H1 (cell line): ENCODE data around the gene MYOM3. TPM values are rescaled to one million over a fixed set of nuclear protein-coding genes. Genes with fewer than 3 reads are reported as not detected.
A peak's percentile ranks its signal among the peaks of the same experiment; 100 is the strongest.

Experiments used
- CTCF ChIA-PET: fragments of 300-600 bp; sonication (Branson Sonifier 250); formaldehyde crosslinking; loops from one replicate; lab custom pipeline; 2021; ENCODE audit not compliant: partially characterized antibody; lab: Charles Lee
- POLR2A ChIA-PET: fragments of 300-600 bp; sonication (Branson Sonifier 250); formaldehyde crosslinking; loops from one replicate; lab custom pipeline; 2021; ENCODE audit warnings: inconsistent platforms; ENCODE audit not compliant: partially characterized antibody; lab: Charles Lee
- DNase-seq, 2 experiments: peaks; one replicate each; pipeline versions ENCODE4 v3.0.0 to v3.0.0-alpha.2; 2010 to 2022; ENCODE audit warnings: low spot score in 2 of 2, low read depth in 1 of 2, mixed read lengths in 1 of 2
- FAIRE-seq: peaks from 2 replicates; lab custom pipeline; 2011; peaks lifted over from hg19 to GRCh38; lab: Jason Lieb, UNC
- H2AFZ ChIP-seq: 2 replicates; pipeline ENCODE4 v1.8.1; 2012; ENCODE audit warnings: low read length, inconsistent platforms
- H2AK5ac ChIP-seq: 2 replicates; pipeline ENCODE4 v1.6.1; 2013; ENCODE audit warnings: low read depth, low read length
- H2BK120ac ChIP-seq: replicated peaks from 2 replicates; pipeline ENCODE3; 2013; ENCODE audit warnings: low read depth, low read length, inconsistent platforms
- H2BK12ac ChIP-seq: 2 replicates; pipeline ENCODE4 v1.6.1; 2013; ENCODE audit warnings: low read depth, low read length
- H2BK15ac ChIP-seq: 2 replicates; pipeline ENCODE4 v1.6.1; 2013; ENCODE audit warnings: low read length
- H2BK20ac ChIP-seq: 2 replicates; pipeline ENCODE4 v1.6.1; 2013; ENCODE audit warnings: low read length
- H2BK5ac ChIP-seq: 2 replicates; pipeline ENCODE4 v1.6.1; 2013; ENCODE audit warnings: low read depth, low read length
- H3K14ac ChIP-seq: 2 replicates; pipeline ENCODE4 v1.6.1; 2013; ENCODE audit warnings: inconsistent platforms; ENCODE audit not compliant: insufficient read length
- H3K18ac ChIP-seq: 2 replicates; pipeline ENCODE4 v1.6.1; 2013; ENCODE audit warnings: low read length; ENCODE audit errors: extremely low read depth
- H3K23ac ChIP-seq: 2 replicates; pipeline ENCODE4 v1.6.1; 2013; ENCODE audit warnings: inconsistent platforms; ENCODE audit not compliant: insufficient read length
- H3K23me2 ChIP-seq: 2 replicates; pipeline ENCODE4 v1.6.1; 2013; ENCODE audit warnings: low read depth, low read length
- H3K27ac ChIP-seq: 2 replicates; pipeline ENCODE4 v1.6.1; 2011; ENCODE audit warnings: low read depth, low read length, inconsistent platforms
- H3K27me3 ChIP-seq, 4 experiments: replicated peaks in 1 of 4; 1 replicate in 1 of 4; 2 replicates in 3 of 4; pipeline versions ENCODE4 v1.6.1 to v1.8.1; 2011 to 2013; ENCODE audit warnings: low read length in 3 of 4, mild to moderate bottlenecking in 3 of 4, inconsistent platforms in 2 of 4, mixed read lengths in 2 of 4, moderate library complexity in 1 of 4; ENCODE audit not compliant: control insufficient read depth in 3 of 4, insufficient read depth in 3 of 4; ENCODE audit errors: extremely low read depth in 1 of 4
- H3K36me3 ChIP-seq, 4 experiments: 2 replicates each; pipeline versions ENCODE4 v1.6.1 to v1.8.1; 2011 to 2013; ENCODE audit warnings: mild to moderate bottlenecking in 4 of 4, low read length in 3 of 4, moderate library complexity in 2 of 4, control low read depth in 1 of 4, inconsistent platforms in 1 of 4; ENCODE audit not compliant: insufficient read depth in 4 of 4, control insufficient read depth in 2 of 4
- H3K4ac ChIP-seq: replicated peaks from 2 replicates; pipeline ENCODE3; 2013; ENCODE audit warnings: low read length, low read depth, mixed read lengths, inconsistent platforms; ENCODE audit not compliant: insufficient read length
- H3K4me1 ChIP-seq, 4 experiments: replicated peaks in 1 of 4; 1 replicate in 1 of 4; 2 replicates in 3 of 4; pipeline versions ENCODE4 v1.6.1 to v1.8.1; 2011 to 2013; ENCODE audit warnings: low read length in 3 of 4, inconsistent platforms in 2 of 4, mixed read lengths in 1 of 4; ENCODE audit not compliant: insufficient read depth in 4 of 4, control insufficient read depth in 3 of 4
- H3K4me2 ChIP-seq, 2 experiments: 2 replicates each; pipeline versions ENCODE4 v1.6.1 to v1.8.1; 2011 to 2013; ENCODE audit warnings: low read depth in 2 of 2, low read length in 2 of 2, control low read depth in 1 of 2, inconsistent platforms in 1 of 2, mild to moderate bottlenecking in 1 of 2; ENCODE audit not compliant: insufficient read depth in 1 of 2
- H3K4me3 ChIP-seq, 4 experiments: fragments of 200-600, 300-600 bp in 1 of 4; sonication (generic), shearing (Covaris generic), sonication (Bioruptor Twin) in 1 of 4; 2 replicates each; pipeline versions ENCODE4 v1.5.1 to v1.8.1; 2011 to 2016; ENCODE audit warnings: low read length in 4 of 4, low read depth in 3 of 4, control low read depth in 2 of 4, inconsistent platforms in 2 of 4, mild to moderate bottlenecking in 2 of 4, mixed read lengths in 1 of 4, moderate library complexity in 1 of 4; ENCODE audit not compliant: insufficient read depth in 2 of 4; ENCODE audit errors: extremely low read depth in 1 of 4
- H3K56ac ChIP-seq: replicated peaks from 2 replicates; pipeline ENCODE3; 2013; ENCODE audit warnings: low read depth, mild to moderate bottlenecking, mixed read lengths, low read length, inconsistent platforms; ENCODE audit not compliant: insufficient read length
- H3K79me1 ChIP-seq: 2 replicates; pipeline ENCODE4 v1.6.1; 2013; ENCODE audit warnings: low read depth, low read length, control low read depth
- H3K79me2 ChIP-seq, 2 experiments: 2 replicates each; pipeline versions ENCODE4 v1.6.1 to v1.8.1; 2012 to 2013; ENCODE audit warnings: low read length in 2 of 2, mild to moderate bottlenecking in 2 of 2, inconsistent platforms in 1 of 2; ENCODE audit not compliant: insufficient read depth in 2 of 2, control insufficient read depth in 1 of 2
- H3K9ac ChIP-seq, 4 experiments: replicated peaks in 1 of 4; 1 replicate in 1 of 4; 2 replicates in 3 of 4; pipeline versions ENCODE4 v1.6.1 to v1.8.1; 2011 to 2013; ENCODE audit warnings: low read depth in 3 of 4, low read length in 3 of 4, control low read depth in 2 of 4, mild to moderate bottlenecking in 2 of 4, moderate library complexity in 2 of 4, inconsistent platforms in 1 of 4; ENCODE audit errors: extremely low read depth in 1 of 4
- H3K9me3 ChIP-seq, 2 experiments: 2 replicates each; pipeline versions ENCODE4 v1.6.1 to v1.8.1; 2012 to 2013; ENCODE audit warnings: mild to moderate bottlenecking in 2 of 2, moderate library complexity in 2 of 2, control low read depth in 1 of 2, inconsistent platforms in 1 of 2, low read depth in 1 of 2, low read length in 1 of 2, mixed read lengths in 1 of 2; ENCODE audit not compliant: insufficient read depth in 2 of 2
- H4K20me1 ChIP-seq, 2 experiments: replicated peaks in 1 of 2; 2 replicates each; pipeline versions ENCODE3 to v1.8.1; 2011 to 2013; ENCODE audit warnings: inconsistent platforms in 2 of 2, low read length in 2 of 2, mild to moderate bottlenecking in 1 of 2; ENCODE audit not compliant: insufficient read depth in 2 of 2, control insufficient read depth in 1 of 2
- H4K5ac ChIP-seq: 2 replicates; pipeline ENCODE4 v1.6.1; 2013; ENCODE audit warnings: low read length, low read depth, mixed read lengths, inconsistent platforms; ENCODE audit not compliant: insufficient read length
- H4K8ac ChIP-seq: 2 replicates; pipeline ENCODE4 v1.8.0; 2013; ENCODE audit warnings: mild to moderate bottlenecking, moderate library complexity, low read length, inconsistent platforms; ENCODE audit not compliant: insufficient read depth; ENCODE audit errors: extremely low read depth
- H4K91ac ChIP-seq: replicated peaks from 2 replicates; pipeline ENCODE3; 2013; ENCODE audit warnings: low read length, mixed read lengths, inconsistent platforms; ENCODE audit not compliant: insufficient read length
- BRCA1 ChIP-seq: IDR thresholded peaks from 2 replicates; pipeline ENCODE4 v1.6.1; 2012; ENCODE audit warnings: low read depth, low read length, improper control_type of control experiment
- CTCF ChIP-seq, 3 experiments: IDR thresholded peaks; 1 replicate in 2 of 3; 2 replicates in 1 of 3; pipeline versions ENCODE4 v1.5.1 to v1.6.1; 2011; ENCODE audit warnings: low read length in 3 of 3, mild to moderate bottlenecking in 3 of 3, inconsistent platforms in 2 of 3, low read depth in 1 of 3, moderate library complexity in 1 of 3; ENCODE audit not compliant: insufficient read depth in 1 of 3; ENCODE audit errors: control extremely low read depth in 1 of 3
- EP300 ChIP-seq, 2 experiments: IDR thresholded peaks; 1 replicate in 1 of 2; 2 replicates in 1 of 2; pipeline ENCODE4 v1.6.1; 2011 to 2012; ENCODE audit warnings: low read depth in 2 of 2, low read length in 2 of 2, mild to moderate bottlenecking in 2 of 2, borderline replicate concordance in 1 of 2, inconsistent platforms in 1 of 2, moderate library complexity in 1 of 2
- HDAC2 ChIP-seq, 2 experiments: fragments of 300-600 bp in 1 of 2; sonication (generic) in 1 of 2; IDR thresholded peaks; 2 replicates each; pipeline ENCODE4 v1.6.1; 2011 to 2012; ENCODE audit warnings: low read depth in 2 of 2, low read length in 2 of 2, mild to moderate bottlenecking in 2 of 2, moderate library complexity in 2 of 2, borderline replicate concordance in 1 of 2, inconsistent platforms in 1 of 2
- JUN ChIP-seq: IDR thresholded peaks from 2 replicates; pipeline ENCODE4 v1.6.1; 2011; ENCODE audit warnings: low read depth, mild to moderate bottlenecking, improper control_type of control experiment, low read length
- POLR2AphosphoS5 ChIP-seq: IDR thresholded peaks from 2 replicates; pipeline ENCODE4 v1.6.1; 2011; ENCODE audit warnings: low read depth, low read length
- SIX5 ChIP-seq: IDR thresholded peaks from 2 replicates; pipeline ENCODE4 v1.6.1; 2011; ENCODE audit warnings: mild to moderate bottlenecking, low read depth, low read length
- TAF7 ChIP-seq: optimal IDR thresholded peaks from 2 replicates; pipeline ENCODE3; 2011; ENCODE audit warnings: low read depth, mild to moderate bottlenecking, inconsistent platforms, low read length, moderate library complexity, borderline replicate concordance
- ZNF274 ChIP-seq: IDR thresholded peaks from 2 replicates; pipeline ENCODE4 v1.7.0; 2012; ENCODE audit warnings: low read length, borderline replicate concordance; ENCODE audit errors: extremely low read depth
- WGBS, 2 experiments: shearing (Covaris generic) in 1 of 2; methylation state at CpG; one replicate each; pipeline versions ENCODE4 v1.1.6 to v1.1.7; 2013 to 2015; ENCODE audit warnings: low lambda C conversion rate in 2 of 2, mixed read lengths in 2 of 2, inconsistent platforms in 1 of 2, low coverage in 1 of 2, missing lambda C conversion rate in 1 of 2; ENCODE audit not compliant: insufficient replicate concordance in 2 of 2, insufficient coverage in 1 of 2, insufficient read length in 1 of 2; ENCODE audit errors: extremely low coverage in 1 of 2, missing lambda C conversion rate in 1 of 2; 5-methylcytosine and 5-hydroxymethylcytosine counted together
- polyA plus RNA-seq, 7 experiments: library from polyadenylated mRNA; depleted of rRNA in 3 of 7; stranded (reverse) in 5 of 7; unstranded in 2 of 7; fragments of >200 nt in 5 of 7; fragments of 200-250 nt in 2 of 7; gene quantifications; 1 replicate in 5 of 7; 2 replicates in 1 of 7; 4 replicates in 1 of 7; pipeline versions ENCODE4 v1.2.1 to v1.2.3, GENCODE V29; 2011 to 2013; ENCODE audit warnings: missing spikeins in 2 of 7, mixed read lengths in 2 of 7
- total RNA-seq: library from RNA; stranded (reverse); fragmentation: NEBNext Ultra II Directional; extraction: Animal tissue kit (Norgen Biotek cat#: 25700); gene quantifications from 2 replicates; pipeline ENCODE4 v1.2.1, GENCODE V29; 2021

The MYOM3 gene
- total and polyA plus RNA-seq, 2 of the 8 experiments (the other 6 are each of a cell fraction or from before 2014, with no cell fraction given), result 0.08 to 0.09 TPM

- CTCF ChIA-PET, result interaction anchor here (1.6 kb wide), 2 partner anchors 18 to 27 kb away, joined by 3 to 4 read pairs; no protein-coding TSS in a partner anchor
These were observed 12.8 kb downstream of the MYOM3 start for GRCh38 chr1:24098943-24099638.

More at GRCh38 chr1:24098943-24099638, 12.8 kb downstream of the MYOM3 start:
- no peak overlapping the region for H4K8ac ChIP-seq
- no peak overlapping the region for H2BK20ac ChIP-seq
- no peaks in the 10 kb centered on the region for H3K23me2 ChIP-seq
- no peak overlapping the region for H3K18ac ChIP-seq
- DNase-seq, result no peak
- peak overlapping the region; percentile 72; the same call in 1 of the 2 replicates for H2BK15ac ChIP-seq
- no peak overlapping the region for H3K4ac ChIP-seq
- H3K9me3 ChIP-seq, result no peaks in the 10 kb centered on the region
- no peak overlapping the region for H3K14ac ChIP-seq
- no peaks in the 10 kb centered on the region for H4K20me1 ChIP-seq
- H3K4me1 ChIP-seq, result peaks cover 0 to 6% (median 2%) of the 10 kb centered on the region in 4 experiments; a peak in 3 of 7 replicates
- H3K27ac ChIP-seq, result no peak overlapping the region
- H3K4me3 ChIP-seq, result no peak overlapping the region
- POLR2A ChIA-PET, result interaction anchor here (1.3 to 1.6 kb wide), 2 partner anchors 11 to 51 kb away, joined by 3 to 5 read pairs; no protein-coding TSS in a partner anchor
- no peak overlapping the region for H2BK5ac ChIP-seq
- no peaks in the 10 kb centered on the region for H3K79me2 ChIP-seq
- 87% methylated on average over 11 of the region's 12 CpGs; no CpG with 5 or more reads in 1 of the 2 experiments for WGBS, 2 experiments
- TF ChIP-seq JUN (no peak), POLR2AphosphoS5 (no peak), SIX5 (no peak), TAF7 (no peak), ZNF274 (no peak), HDAC2 (IDR thresholded peaks at IDR 0.05; ENCODE audit: borderline replicate concordance in 1 of 2, low read depth in 2 of 2, low read length in 2 of 2) (no peak), CTCF (IDR thresholded peaks at IDR 0.05; ENCODE audit: control extremely low read depth in 1 of 3, insufficient read depth in 1 of 3, low read depth in 1 of 3, low read length in 3 of 3) (no peak), BRCA1 (no peak), EP300 (IDR thresholded peaks at IDR 0.05; ENCODE audit: borderline replicate concordance in 1 of 2, low read depth in 2 of 2, low read length in 2 of 2) (no peak)
- TF ChIP-seq, all 59 proteins: peak for 0
- no peaks in the 10 kb centered on the region for H3K27me3 ChIP-seq
- no peak overlapping the region for H3K9ac ChIP-seq
- no peaks in the 10 kb centered on the region for H3K79me1 ChIP-seq
- no peak overlapping the region for H2BK120ac ChIP-seq
- no peak for FAIRE-seq
- H2AFZ ChIP-seq, result no peak overlapping the region
- no peak overlapping the region for H4K5ac ChIP-seq
- H2AK5ac ChIP-seq, result no peak overlapping the region
- no peak overlapping the region for H3K23ac ChIP-seq
- H3K36me3 ChIP-seq, result no peaks in the 10 kb centered on the region
- H4K91ac ChIP-seq, result no peak overlapping the region
- 0 out of 2 replicates have a peak overlapping the region, but pooled peaks have one; percentile 33 for H2BK12ac ChIP-seq
- H3K56ac ChIP-seq, result no peak overlapping the region
- no peak overlapping the region for H3K4me2 ChIP-seq
